HG03175 (cell line): ENCODE data around the gene FAAP24.
A peak's percentile ranks its signal among the peaks of the same experiment; 100 is the strongest.
"Not testable (repeated sequence)": the region's sequence is repeated elsewhere in the genome, so short reads cannot be mapped to it uniquely, and the experiment has no call there.

Experiments used
- ATAC-seq: cut with Tn5 transposase; IDR thresholded peaks from one replicate; pipeline ENCODE4 v1.9.1; 2021; ENCODE audit warnings: mild to moderate bottlenecking, moderate library complexity; ENCODE audit not compliant: unreplicated experiment

The FAAP24 gene, protein sequence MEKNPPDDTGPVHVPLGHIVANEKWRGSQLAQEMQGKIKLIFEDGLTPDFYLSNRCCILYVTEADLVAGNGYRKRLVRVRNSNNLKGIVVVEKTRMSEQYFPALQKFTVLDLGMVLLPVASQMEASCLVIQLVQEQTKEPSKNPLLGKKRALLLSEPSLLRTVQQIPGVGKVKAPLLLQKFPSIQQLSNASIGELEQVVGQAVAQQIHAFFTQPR

DNA sequence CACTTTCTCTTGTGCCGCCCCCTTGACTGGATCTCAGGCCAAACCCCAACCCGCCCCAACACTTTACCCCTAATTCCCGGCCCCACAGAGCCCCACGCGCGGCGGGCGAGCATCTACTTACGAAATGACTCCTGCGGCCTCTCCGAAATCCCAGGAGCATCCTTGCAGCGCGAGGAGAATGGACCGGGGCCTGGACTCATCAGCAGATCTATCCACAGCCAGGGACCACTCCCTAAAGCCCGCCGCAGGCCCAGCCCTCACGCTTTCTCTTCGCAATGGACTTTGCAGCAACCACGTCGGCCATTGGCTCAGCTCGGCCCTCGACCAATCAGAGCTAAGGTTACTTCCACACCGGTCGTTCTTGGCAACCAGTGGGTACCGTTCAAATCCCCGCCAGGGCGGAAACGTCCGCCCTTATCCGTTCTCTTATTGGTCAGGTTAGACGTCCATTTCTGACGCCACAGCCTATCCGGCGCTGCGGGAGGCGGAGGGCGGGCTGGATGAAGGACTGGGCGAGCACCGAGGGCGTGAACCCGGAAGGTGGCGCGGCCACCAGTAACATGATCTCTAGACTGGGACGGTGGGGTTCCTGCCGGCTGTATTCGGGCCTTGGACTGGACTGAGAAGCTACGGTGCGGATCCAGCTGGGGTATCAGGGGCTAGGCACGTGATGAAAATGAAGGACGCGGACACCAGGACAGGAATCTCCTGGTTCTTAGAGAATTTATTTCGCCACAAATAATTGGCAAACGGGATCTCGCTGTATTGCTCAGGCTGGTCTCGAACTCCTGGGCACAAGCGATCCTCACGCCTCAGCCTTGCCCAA lies at the start of gene FAAP24, which contains the start of gene CEP89:
Gene FAAP24 (plus strand): TSS at position 528 of the 826 bp plus-strand sequence. CDS start 955 bp downstream, outside the sequence.
Gene CEP89 (minus strand): TSS at position 244 of the 826 bp plus-strand sequence. CDS start 84 bp downstream, at position 160.
- peak; percentile 100 for ATAC-seq

DNA sequence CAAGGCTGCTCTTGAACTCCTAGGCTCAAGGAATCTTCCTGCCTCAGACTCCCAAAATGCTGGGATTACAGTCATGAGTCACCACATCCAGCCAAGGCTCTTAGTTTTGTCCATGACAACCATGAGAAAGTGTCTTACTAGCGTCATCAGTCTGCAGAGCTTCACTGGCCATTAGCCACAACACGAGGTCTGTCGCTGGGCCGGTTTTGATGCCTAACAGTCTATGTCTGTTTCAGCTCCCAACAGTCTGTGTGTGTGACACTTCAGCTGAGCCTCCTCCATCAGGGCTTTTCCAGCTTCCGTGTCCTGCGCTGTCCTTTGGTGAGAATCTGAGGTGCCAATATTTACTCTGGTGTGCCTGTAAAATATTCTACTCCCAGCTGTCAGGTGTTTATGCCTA lies 47.8 kb upstream of the FAAP24 start:
- no peak for ATAC-seq

DNA sequence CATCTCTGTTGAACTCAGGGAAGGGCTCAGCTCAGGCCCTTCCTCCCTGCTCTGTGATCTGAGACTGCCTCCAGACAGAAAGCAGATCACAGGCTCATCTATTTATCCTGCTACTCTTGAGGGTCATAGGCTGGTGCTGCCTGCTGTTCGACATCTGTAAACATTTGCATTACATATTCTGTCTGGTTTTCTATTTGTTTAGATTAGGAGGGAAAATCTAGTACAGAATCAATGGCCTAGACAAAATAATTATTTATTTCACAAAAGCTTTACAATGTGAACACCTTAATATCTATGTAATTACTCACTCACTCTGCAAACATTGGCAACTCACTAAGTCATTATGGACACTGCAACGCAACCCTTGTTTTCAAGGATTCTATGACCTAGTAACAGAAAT lies 43.2 kb upstream of the FAAP24 start:
- ATAC-seq = no peak

DNA sequence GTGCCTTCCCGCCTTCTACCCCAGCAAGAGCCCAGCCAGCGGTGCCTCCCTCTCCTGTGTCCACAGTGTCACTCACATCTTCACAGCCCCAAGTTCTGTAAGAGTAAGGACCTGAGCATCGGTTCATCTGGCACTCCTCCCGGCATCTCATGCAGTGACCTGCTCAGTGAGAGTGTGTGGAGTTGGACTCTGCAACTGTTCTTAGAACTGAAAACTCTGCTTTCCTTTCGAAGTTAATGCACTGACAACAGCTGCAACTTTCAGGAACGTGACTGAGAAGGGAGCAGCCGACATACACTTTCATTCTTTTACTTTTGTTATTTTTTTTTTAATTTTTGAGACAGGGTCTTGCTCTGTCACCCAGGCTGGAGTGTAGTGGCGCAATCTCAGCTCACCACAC lies 41.5 kb upstream of the FAAP24 start:
- ATAC-seq = no peak

DNA sequence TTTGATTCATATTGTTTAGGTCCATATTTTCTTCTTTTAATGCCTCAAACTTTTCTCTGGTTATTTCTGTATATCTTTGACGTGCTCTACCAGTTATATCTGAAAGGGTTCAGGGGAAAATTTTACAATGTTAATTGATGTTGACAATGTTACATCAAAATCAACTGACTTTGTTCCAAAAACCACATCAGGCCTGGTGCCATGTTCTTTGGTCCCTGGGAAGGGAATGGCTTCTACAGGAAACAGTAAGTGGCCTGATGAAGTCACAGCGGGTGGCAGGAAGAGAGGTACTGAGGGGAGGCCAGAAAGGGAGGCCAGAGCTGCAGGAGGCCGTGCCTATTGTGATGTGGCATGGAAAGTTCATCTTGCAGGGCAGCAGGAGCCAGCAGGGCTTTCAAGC lies 38.5 kb upstream of the FAAP24 start:
- no peak for ATAC-seq

DNA sequence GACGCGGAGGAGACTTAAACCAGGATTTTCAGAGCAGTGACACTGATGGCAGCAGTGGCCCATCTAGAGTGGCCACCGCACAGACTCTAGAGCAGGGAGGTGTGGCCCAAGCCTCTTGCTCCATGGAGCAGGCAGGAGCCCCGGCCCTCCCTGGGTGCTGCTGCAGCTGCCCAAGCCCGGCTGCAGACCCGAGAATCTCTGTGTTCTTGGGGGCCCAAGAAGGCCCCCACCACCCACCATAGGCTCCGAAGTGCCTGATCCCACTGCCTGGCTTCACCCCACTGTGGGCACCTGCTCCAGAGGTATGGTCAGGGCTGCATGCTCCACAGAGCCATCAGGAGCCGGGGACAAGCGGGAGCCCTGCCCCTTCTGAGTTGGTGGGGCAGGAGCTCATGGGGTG lies 36.4 kb upstream of the FAAP24 start:
- no peak for ATAC-seq

DNA sequence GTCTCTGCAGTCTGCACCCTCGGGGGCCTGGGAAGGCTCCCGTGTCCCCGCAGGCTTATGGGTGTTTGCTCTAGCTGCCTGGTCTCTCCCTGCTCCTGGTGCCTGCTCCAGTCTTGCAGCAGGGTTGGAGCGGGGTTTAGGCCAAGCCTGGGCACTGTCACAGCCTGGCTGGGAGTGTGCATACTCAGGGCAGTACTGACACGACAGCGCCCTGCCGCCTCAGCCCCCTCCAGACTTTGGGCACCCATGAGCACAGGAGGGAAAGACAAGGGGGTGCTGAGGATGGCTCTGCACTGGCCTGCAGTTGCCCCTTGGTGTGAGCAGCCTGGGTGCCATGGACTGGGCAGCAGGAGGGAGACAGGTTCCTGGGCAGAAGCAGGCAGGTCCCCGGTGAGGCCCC lies 36.0 kb upstream of the FAAP24 start:
- no peak for ATAC-seq

DNA sequence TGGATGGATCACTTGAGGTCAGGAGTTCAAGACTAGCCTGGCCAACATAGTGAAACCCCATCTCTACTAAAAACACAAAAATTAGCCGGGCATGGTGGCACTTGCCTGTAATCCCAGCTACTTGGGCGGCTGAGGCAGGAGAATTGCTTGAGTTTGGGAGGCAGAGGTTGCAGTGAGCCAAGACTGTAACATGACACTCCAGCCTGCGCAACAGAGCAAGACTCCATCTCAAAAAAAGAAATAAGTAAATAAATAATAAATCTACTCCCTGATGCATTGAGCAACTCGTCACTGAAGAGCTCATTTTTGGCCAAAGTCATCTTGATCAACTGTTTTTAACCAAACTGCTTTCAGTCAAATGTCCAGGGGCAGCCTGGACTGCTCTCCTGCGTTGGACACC lies 30.8 kb upstream of the FAAP24 start:
- not testable (repeated sequence) for ATAC-seq

DNA sequence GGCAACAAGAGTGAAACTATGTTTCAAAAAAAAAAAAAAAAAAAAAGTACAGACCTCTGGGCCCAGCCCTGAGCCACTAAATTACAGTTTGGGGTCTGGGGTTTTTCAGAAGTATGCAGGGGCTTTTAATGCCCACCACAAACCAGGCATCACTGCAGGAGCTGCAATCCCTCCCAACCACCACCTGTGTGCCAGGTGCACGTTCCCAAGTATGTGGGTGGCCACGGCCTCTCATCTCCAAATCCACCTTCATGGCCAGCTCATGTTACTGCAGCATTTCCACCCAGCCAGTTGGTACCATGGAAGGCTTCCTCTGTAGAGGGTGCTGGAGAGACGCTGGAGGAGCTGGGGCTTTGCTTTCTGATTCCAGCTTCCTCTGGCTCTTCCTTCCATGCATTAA lies 26.8 kb upstream of the FAAP24 start:
- no peak for ATAC-seq

DNA sequence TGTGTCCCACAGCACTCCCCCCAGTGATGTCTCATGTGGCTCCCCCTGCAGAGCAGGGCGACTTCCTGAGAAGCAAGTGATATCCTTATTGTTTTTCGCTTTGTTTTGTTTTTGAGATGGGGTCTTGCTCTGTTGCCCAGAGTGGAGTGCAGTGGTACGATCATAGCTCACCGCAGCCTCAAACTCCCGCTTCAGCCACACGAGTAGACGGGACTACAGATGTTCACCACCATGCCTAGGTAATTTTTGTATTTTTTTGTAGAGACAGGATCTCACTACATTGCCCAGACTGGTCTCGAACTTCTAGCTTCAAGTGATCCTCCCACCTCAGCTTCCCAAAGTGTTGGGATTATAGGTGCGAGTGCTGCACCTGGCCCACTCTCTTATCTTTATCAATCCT lies 5.3 kb upstream of the FAAP24 start:
- ATAC-seq = no peak

DNA sequence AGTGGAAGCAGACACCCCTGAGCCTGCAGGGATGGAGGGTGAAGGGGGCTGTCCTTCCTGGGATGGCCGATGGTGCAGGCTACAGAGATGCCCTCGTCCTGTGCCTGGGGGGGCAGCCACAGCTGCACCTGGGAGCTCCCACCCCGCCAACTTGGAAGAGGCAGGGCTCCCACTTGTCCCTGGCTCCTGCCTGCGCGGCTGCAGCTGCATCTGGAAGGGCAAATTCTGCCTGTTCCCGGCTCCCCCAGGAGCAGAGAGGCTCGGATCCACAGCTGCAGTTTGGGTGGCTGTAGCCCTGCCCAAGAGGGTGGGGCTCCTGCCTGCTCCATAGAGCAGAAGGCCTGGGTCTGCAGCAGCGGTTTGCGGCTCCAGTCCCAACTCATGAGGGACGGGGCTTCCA lies 2.5 kb upstream of the FAAP24 start:
- no peak for ATAC-seq

DNA sequence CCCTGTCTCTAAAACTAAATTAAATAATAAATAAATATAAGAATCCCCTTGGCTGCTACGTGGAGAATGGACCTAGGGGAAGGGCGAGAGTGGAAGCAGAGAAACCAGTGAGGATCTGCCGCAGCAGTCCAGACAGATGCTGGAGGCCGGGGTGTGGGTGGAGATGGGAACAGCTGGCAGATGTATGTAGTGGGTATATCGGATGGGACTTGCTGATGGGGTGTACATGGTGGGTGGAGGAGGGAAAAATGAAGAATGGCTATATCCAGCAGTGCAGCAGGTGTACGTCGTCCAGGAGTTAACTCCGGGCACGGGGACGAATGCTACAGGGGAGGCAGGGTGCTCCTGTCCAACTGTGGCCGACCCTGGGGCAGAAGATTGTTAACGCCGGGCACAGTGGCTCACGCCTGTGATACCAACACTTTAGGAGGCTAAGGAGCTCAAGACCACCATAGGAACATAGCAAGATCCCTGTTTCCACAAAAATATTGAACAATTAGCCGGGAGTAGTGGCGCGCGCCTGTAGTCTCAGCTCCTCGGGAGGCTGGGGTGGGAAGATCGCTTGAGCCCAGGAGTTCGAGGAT lies 938 bp upstream of the FAAP24 start:
- ATAC-seq = no peak

DNA sequence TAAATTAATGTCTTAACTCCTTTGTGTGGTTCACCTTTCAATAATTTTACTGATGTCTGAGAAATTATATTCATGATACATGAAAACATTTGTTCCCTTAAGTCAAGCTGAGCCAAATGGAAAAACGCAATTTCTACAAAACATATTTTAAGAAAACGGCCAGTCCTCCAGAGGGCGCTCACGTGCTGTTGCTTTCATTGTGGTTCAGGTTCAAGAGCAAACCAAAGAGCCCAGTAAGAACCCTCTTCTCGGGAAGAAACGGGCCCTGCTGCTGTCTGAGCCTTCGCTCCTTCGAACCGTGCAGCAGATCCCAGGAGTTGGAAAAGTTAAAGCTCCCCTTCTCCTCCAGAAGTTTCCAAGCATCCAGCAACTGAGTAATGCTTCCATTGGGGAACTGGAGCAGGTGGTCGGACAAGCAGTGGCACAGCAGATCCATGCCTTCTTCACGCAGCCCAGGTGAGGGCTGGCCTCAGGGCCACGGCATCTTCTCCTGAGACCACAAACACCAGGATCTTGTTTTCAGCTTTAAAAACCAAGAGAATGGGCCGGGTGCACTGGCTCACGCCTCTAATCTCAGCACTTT lies 4.3 kb downstream of the FAAP24 start:
- no peak for ATAC-seq

DNA sequence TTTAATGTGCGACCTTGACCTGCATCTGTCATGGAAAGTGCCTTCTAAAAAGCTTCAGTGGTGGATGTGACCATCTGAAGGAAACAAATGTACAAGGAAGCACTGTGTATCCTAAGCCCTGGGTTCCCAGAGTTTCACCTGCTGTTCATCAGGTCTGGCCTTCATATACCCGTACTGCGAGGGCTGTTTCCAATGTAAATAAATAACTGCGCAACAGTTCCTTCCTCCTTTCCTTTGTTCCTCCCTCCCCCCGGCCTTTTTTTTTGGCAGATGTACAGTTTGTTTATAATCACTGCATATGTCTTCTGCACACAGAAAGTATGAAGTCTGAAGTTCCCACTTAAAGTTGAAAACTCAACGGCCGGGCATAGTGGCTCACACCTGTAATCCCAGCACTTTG lies 5.2 kb downstream of the FAAP24 start:
- no peak for ATAC-seq

DNA sequence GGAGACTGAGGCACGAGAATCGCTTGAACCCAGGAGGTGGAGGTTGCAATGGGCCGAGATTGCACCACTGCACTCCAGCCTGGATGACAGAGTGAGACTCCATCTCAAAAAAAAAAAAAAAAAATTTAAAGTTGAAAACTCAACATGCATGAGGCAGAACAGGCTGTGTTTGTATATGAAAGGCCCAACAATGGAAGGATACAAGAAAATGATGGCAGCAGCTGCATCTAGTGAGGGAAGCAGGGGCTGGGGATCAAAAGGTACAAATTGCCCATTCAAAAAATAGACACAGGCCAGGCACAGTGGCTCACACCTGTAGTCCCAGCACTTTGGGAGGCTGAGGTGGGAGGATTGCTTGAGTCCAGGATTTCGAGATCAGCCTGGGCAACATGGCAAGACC lies 5.8 kb downstream of the FAAP24 start:
- ATAC-seq = not testable (repeated sequence)

DNA sequence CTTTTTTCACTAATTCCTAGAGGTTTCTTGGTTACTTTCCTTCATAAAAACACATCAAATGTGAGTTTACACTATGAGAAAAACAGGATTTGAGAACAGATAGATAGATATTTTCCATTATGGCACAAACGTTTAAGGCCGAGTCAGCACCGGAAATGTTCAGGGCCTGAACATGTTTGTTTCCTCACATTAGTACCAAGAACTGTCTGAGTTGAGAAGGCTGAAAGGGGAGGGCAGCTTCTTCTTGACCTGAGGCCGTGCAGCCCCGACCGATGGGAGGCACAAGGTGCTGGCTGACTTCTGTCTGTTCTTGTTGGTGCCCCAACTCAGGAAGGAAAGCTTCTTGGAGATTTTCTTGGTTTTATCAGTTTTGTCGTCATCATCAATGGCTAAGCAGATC lies 7.8 kb downstream of the FAAP24 start:
- ATAC-seq = not testable (repeated sequence)

DNA sequence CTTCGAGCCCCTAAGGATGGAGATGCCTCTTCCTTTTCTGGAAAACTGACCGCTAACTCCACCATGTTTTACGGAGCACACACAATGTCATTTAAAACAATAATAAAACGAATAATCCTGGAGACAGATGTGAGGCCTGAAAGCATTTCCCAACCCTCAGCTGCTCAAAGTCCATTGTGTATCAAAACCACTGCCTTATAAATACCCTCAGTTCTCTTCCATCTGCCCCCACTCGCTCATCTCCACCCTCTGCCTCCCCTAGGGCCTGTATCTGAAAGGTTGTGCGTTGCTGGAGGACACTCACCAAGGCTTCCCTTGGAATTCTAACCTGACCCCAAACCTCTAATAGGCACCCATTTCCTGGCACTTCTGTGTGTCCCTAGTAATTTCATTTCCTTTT lies 10.4 kb downstream of the FAAP24 start:
- not testable (repeated sequence) for ATAC-seq

DNA sequence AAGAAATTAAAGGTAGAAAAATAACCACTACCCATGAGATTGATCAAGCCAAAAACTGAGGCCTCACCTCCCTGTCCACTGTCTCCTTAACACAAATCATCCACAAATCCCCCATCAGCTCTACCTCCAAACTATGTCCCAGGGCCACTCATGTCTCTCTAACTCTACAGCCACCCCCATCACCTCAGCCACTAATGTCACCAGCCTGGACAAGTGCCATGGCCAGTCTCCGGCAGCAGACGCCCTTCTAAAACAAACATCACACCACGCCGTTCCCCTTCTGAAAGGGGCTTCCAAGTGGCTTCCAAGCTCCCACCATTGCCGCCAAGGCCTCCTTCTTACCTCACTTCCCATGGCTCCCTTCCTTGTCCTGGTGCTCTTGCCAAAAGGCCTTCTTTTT lies 16.2 kb downstream of the FAAP24 start:
- ATAC-seq = not testable (repeated sequence)

DNA sequence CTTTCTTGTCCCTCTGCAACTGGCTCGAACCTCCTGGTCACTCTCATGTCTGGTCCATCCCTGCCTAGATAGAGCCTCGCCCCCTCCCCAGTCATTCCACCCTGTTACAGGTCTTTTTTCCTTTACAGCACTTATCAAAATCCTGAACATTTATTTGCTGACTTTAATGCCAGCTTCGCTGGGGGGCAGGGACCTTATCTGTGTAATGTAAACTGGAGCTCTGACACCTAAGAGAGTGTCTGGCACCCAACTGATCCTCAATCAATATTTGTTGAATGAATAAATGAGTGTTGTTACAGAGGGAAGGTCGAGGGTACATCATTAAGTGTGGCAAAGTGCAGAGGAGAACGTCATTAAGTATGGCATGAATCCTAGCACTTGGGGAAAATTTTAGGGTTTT lies 16.7 kb downstream of the FAAP24 start:
- no peak for ATAC-seq

DNA sequence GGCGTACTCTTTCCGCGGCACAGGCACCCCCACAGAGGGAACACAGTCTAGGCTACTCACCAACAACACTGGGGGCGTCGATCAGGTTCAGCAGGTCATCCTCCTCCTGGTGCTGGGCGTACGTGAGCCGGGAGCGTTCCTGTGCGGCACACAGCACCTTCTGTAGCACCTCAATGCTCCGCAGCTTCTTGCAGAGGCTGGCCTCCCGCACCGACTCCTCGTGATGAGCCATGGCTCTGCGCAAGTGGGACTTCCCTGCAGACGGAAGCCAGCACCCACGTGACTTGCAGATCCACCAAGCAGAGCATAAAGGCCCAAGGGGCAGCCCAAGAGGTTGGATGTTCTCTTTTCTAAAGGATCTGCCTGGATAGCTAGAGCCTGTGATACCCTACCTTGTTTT lies 23.9 kb downstream of the FAAP24 start:
- ATAC-seq = not testable (repeated sequence)

DNA sequence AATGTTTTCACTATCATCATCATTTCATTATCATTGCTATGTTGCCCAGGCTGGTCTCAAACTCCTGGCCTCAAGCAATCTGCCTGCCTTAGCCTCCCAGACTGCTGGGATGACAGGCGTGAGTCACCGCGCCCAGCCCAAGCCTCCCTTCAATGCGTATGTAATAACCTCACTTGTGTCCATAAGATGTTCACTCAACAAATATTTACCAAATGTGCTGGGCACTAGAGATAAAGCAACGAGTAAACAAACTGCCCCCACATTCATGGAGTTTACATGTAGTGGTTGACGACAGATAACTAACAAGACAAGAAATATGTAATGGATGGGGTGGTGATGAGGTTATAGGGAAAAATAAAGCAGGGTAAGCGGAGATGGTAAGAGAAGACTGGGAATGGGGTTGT lies 25.0 kb downstream of the FAAP24 start:
- ATAC-seq = not testable (repeated sequence)
